Endothelial cell of umbilical vein (primary cell): ENCODE results near the gene PPP1R3G. TPM values are rescaled to one million over a fixed set of nuclear protein-coding genes. Genes with fewer than 3 reads are reported as not detected.

ENCODE experiments used
- BruUV-seq: library from RNA; stranded (reverse); fragments of 400-500 nt; replicated peaks from 2 replicates; lab custom pipeline; 2021; lab: Mats Ljungman, UMichigan
- CTCF ChIA-PET: fragments of 300-600, 350-600 bp; sonication (Branson Sonifier 250); formaldehyde crosslinking; loops from one replicate; lab custom pipeline; 2021; ENCODE audit warnings: antibody characterized with exemption, inconsistent platforms; lab: Charles Lee
- POLR2A ChIA-PET: fragments of 300-600, 350-600 bp; sonication (Branson Sonifier 250); formaldehyde crosslinking; loops from one replicate; lab custom pipeline; 2021; ENCODE audit warnings: antibody characterized with exemption, inconsistent platforms; lab: Charles Lee
- DNase-seq: peaks from one replicate; pipeline ENCODE4 v3.0.0-alpha.2; 2011; ENCODE audit warnings: low read depth, low spot score
- FAIRE-seq: peaks from 2 replicates; lab custom pipeline; 2011; peaks lifted over from hg19 to GRCh38; lab: Jason Lieb, UNC
- H2AFZ ChIP-seq: 2 replicates; pipeline ENCODE4 v1.6.0; 2012; ENCODE audit warnings: low read depth, low read length, control low read depth, inconsistent platforms
- H3K27ac ChIP-seq: 2 replicates; pipeline ENCODE4 v1.5.1; 2011; ENCODE audit warnings: low read depth, mild to moderate bottlenecking, control low read depth, low read length, moderate library complexity; ENCODE audit not compliant: insufficient read depth
- H3K27me3 ChIP-seq, 2 experiments: 2 replicates each; pipeline versions ENCODE4 v1.6.0 to v1.6.1; 2011; ENCODE audit warnings: low read length in 2 of 2, mixed read lengths in 1 of 2; ENCODE audit not compliant: control insufficient read depth in 2 of 2, insufficient read depth in 2 of 2
- H3K36me3 ChIP-seq, 2 experiments: 2 replicates in 1 of 2; 3 replicates in 1 of 2; pipeline ENCODE4 v1.5.1; 2011; ENCODE audit warnings: low read length in 2 of 2, mild to moderate bottlenecking in 1 of 2, moderate library complexity in 1 of 2; ENCODE audit not compliant: control insufficient read depth in 2 of 2, insufficient read depth in 2 of 2; ENCODE audit errors: extremely low read depth in 1 of 2
- H3K4me1 ChIP-seq: 3 replicates; pipeline ENCODE4 v1.5.1; 2011; ENCODE audit warnings: mild to moderate bottlenecking, low read length; ENCODE audit not compliant: control insufficient read depth, insufficient read depth; ENCODE audit errors: extremely low read depth
- H3K4me2 ChIP-seq: 2 replicates; pipeline ENCODE4 v1.6.1; 2011; ENCODE audit warnings: low read length, control low read depth, mixed read lengths; ENCODE audit not compliant: insufficient read depth
- H3K4me3 ChIP-seq, 3 experiments: fragments of 200-600 bp in 1 of 3; sonication (generic), shearing (Covaris generic) in 1 of 3; replicated peaks in 1 of 3; 2 replicates each; pipeline ENCODE4 v1.5.1; 2011 to 2016; ENCODE audit warnings: control low read depth in 3 of 3, low read length in 3 of 3, mild to moderate bottlenecking in 2 of 3, inconsistent platforms in 1 of 3, low read depth in 1 of 3, moderate library complexity in 1 of 3; ENCODE audit not compliant: insufficient read depth in 1 of 3
- H3K79me2 ChIP-seq: 2 replicates; pipeline ENCODE4 v1.6.0; 2012; ENCODE audit warnings: low read length, inconsistent platforms; ENCODE audit not compliant: control insufficient read depth, insufficient read depth
- H3K9ac ChIP-seq: replicated peaks from 2 replicates; pipeline ENCODE3; 2011; ENCODE audit warnings: low read length, control low read depth; ENCODE audit not compliant: insufficient read depth; ENCODE audit errors: extremely low read depth
- H3K9me1 ChIP-seq: replicated peaks from 3 replicates; pipeline ENCODE4 v1.6.0; 2011; ENCODE audit warnings: mild to moderate bottlenecking, low read length; ENCODE audit not compliant: control insufficient read depth, insufficient read depth; ENCODE audit errors: extremely low read depth
- H3K9me3 ChIP-seq: replicated peaks from 2 replicates; pipeline ENCODE4 v1.5.1; 2012; ENCODE audit warnings: low read length, inconsistent platforms; ENCODE audit not compliant: control insufficient read depth, insufficient read depth
- H4K20me1 ChIP-seq: replicated peaks from 2 replicates; pipeline ENCODE3; 2011; ENCODE audit warnings: mild to moderate bottlenecking, low read length; ENCODE audit not compliant: control insufficient read depth, insufficient read depth; ENCODE audit errors: extremely low read depth
- CTCF ChIP-seq, 2 donors: IDR thresholded peaks; 1 replicate in 1 of 2; 2 replicates in 1 of 2; pipeline ENCODE4 v1.5.1; 2011; ENCODE audit warnings: low read length in 2 of 2, mild to moderate bottlenecking in 2 of 2, moderate library complexity in 2 of 2, control low read depth in 1 of 2, inconsistent platforms in 1 of 2, low read depth in 1 of 2; ENCODE audit not compliant: insufficient read depth in 1 of 2; ENCODE audit errors: extremely low read depth in 1 of 2
- EZH2 ChIP-seq: IDR thresholded peaks from 2 replicates; pipeline ENCODE4 v1.6.1; 2012; ENCODE audit warnings: borderline replicate concordance, low read depth, mild to moderate bottlenecking, moderate library complexity, low read length, inconsistent platforms; ENCODE audit not compliant: severe bottlenecking
- FOS ChIP-seq: IDR thresholded peaks from 2 replicates; pipeline ENCODE4 v1.6.1; 2011; ENCODE audit warnings: mild to moderate bottlenecking, low read length, moderate library complexity, borderline replicate concordance; ENCODE audit not compliant: insufficient read depth
- GATA2 ChIP-seq: IDR thresholded peaks from 2 replicates; pipeline ENCODE4 v1.7.0; 2011; ENCODE audit warnings: low read depth, mild to moderate bottlenecking, moderate library complexity, mixed read lengths, low read length; ENCODE audit not compliant: insufficient read length, insufficient read depth
- JUN ChIP-seq: IDR thresholded peaks from 2 replicates; pipeline ENCODE4 v1.6.1; 2011; ENCODE audit warnings: borderline replicate concordance, low read depth; ENCODE audit not compliant: insufficient read length, insufficient read depth
- MAX ChIP-seq: IDR thresholded peaks from 2 replicates; pipeline ENCODE4 v1.6.1; 2011; ENCODE audit not compliant: insufficient read depth, insufficient read length
- MYC ChIP-seq: IDR thresholded peaks from one replicate; pipeline ENCODE4 v1.6.1; 2011; ENCODE audit warnings: mild to moderate bottlenecking, low read depth, low read length
- POLR2A ChIP-seq: IDR thresholded peaks from 2 replicates; pipeline ENCODE4 v1.6.1; 2012; ENCODE audit warnings: low read depth, mild to moderate bottlenecking, control low read depth, low read length
- POLR2AphosphoS5 ChIP-seq: IDR thresholded peaks from 2 replicates; pipeline ENCODE4 v1.6.1; 2012; ENCODE audit warnings: low read depth, mild to moderate bottlenecking, control low read depth, low read length, moderate library complexity; ENCODE audit not compliant: insufficient read depth
- dilution Hi-C: fragments of 300-500 bp; cut with MboI; formaldehyde crosslinking; loops from one replicate; pipeline ENCODE4 v1.15.0; 2019; ENCODE audit warnings: low sequenced_read_pairs; ENCODE audit not compliant: extremely low pct_ligation_motif_present
- intact Hi-C: fragments of 100-400 bp; cut with micrococcal nuclease; formaldehyde crosslinking; loops from one replicate; pipeline ENCODE4 v1.10.0; 2022
- polyA plus RNA-seq, 4 experiments: library from polyadenylated mRNA; depleted of rRNA in 3 of 4; stranded (reverse) in 3 of 4; unstranded in 1 of 4; fragments of >200 nt; gene quantifications; 2 replicates each; pipeline versions ENCODE4 v1.2.1 to v1.2.3, GENCODE V29; 2011 to 2012; ENCODE audit warnings: missing spikeins in 1 of 4
- total RNA-seq: library from RNA; stranded (reverse); gene quantifications from 2 replicates; pipeline ENCODE4 v1.2.3, GENCODE V29; 2021

The PPP1R3G gene
- total and polyA plus RNA-seq, 2 donors (not counting 3 experiments of a cell fraction or from before 2014, with no cell fraction given) = 0.04 to 0.09 TPM

- Histone ChIP-seq H3K4me2 (no peak overlapping the region), H3K4me1 (no peaks in the 10 kb centered on the region), H3K79me2 (no peaks in the 10 kb centered on the region), H2AFZ (no peak overlapping the region), H3K27ac (no peak overlapping the region), H3K36me3 (no peaks in the 10 kb centered on the region), H4K20me1 (no peaks in the 10 kb centered on the region), H3K4me3 (no peak overlapping the region), H3K9me1 (no peaks in the 10 kb centered on the region), H3K27me3 (no peaks in the 10 kb centered on the region), H3K9me3 (no peaks in the 10 kb centered on the region), H3K9ac (no peak overlapping the region)
- TF ChIP-seq MYC (no peak), CTCF (IDR thresholded peaks at IDR 0.05; ENCODE audit: extremely low read depth in 1 of 2, insufficient read depth in 1 of 2, low read depth in 1 of 2, low read length in 2 of 2) (no peak), FOS (no peak), JUN (no peak), EZH2 (no peak), GATA2 (no peak), POLR2A (no peak), MAX (no peak), POLR2AphosphoS5 (no peak)
- no TSS peak for BruUV-seq
- ChIA-PET CTCF (interaction anchor here (2.5 kb wide), 1 partner anchor 12 kb away, joined by 10 read pairs; no protein-coding TSS in a partner anchor), POLR2A (no interaction called here)
- intact Hi-C loops = no loop called here
- no peak for DNase-seq
- FAIRE-seq = no peak
- dilution Hi-C loops = no loop called here
These were observed 39.7 kb upstream of the PPP1R3G start for GRCh38 chr6:5045416-5045815.
